Epithelial cell of esophagus (primary cell): ENCODE data around the gene TTC16.
"Not testable (repeated sequence)": the region's sequence is repeated elsewhere in the genome, so short reads cannot be mapped to it uniquely, and the experiment has no call there.

ENCODE experiments used
- DNase-seq: peaks from one replicate; pipeline ENCODE4 v3.0.0; 2010; ENCODE audit warnings: low read depth
- H3K4me3 ChIP-seq: 2 replicates; pipeline ENCODE4 v1.5.1; 2011; ENCODE audit warnings: mild to moderate bottlenecking, low read length, control low read depth
- CTCF ChIP-seq: IDR thresholded peaks from 2 replicates; pipeline ENCODE4 v1.5.1; 2011; ENCODE audit warnings: low read depth, mild to moderate bottlenecking, low read length, control low read depth, inconsistent platforms; ENCODE audit not compliant: insufficient read depth; ENCODE audit errors: missing control alignments

Gene TTC16

GRCh38 chr9:127753148-127753547 lies 37.3 kb downstream of the TTC16 start:
- no peak overlapping the region for H3K4me3 ChIP-seq
- no peak for DNase-seq
- no peak for TF ChIP-seq CTCF

GRCh38 chr9:127753622-127754021 lies 37.7 kb downstream of the TTC16 start:
- H3K4me3 ChIP-seq, result no peak overlapping the region
- TF ChIP-seq CTCF, result no peak

GRCh38 chr9:127754099-127755060 lies 38.5 kb downstream of the TTC16 start:
- no peak overlapping the region for H3K4me3 ChIP-seq
- DNase-seq, result no peak
- TF ChIP-seq CTCF, result no peak

More at GRCh38 chr9:127753622-127754021, 37.7 kb downstream of the TTC16 start:
- DNase-seq, result no peak

- H3K4me3 ChIP-seq, result no peak overlapping the region
- no peak for TF ChIP-seq CTCF
- no peak for DNase-seq
Measured at GRCh38 chr9:127755061-127756060, 39.5 kb downstream of the TTC16 start.

GRCh38 chr9:127756233-127756632 lies 40.4 kb downstream of the TTC16 start:
- no peak overlapping the region for H3K4me3 ChIP-seq
- TF ChIP-seq CTCF, result no peak
- DNase-seq, result no peak

GRCh38 chr9:127756776-127757175 lies 40.9 kb downstream of the TTC16 start:
- not testable (repeated sequence) for DNase-seq, H3K4me3 ChIP-seq

GRCh38 chr9:127758843-127759242 lies 43.0 kb downstream of the TTC16 start:
- no peak for TF ChIP-seq CTCF
- no peak for DNase-seq

More at GRCh38 chr9:127758843-127759242, 43.0 kb downstream of the TTC16 start:
- no peak overlapping the region for H3K4me3 ChIP-seq
